Measurements from ENCODE around the gene FTO. TPM values are rescaled to one million over a fixed set of nuclear protein-coding genes. Genes with fewer than 3 reads are reported as not detected.

The FTO gene
- total and polyA plus RNA-seq, 2 of the 13 experiments (the other 11 are each of a cell fraction or from before 2014, with no cell fraction given): 41.6 to 55.8 TPM

GRCh38 chr16:54102888-54103866, 399.2 kb downstream of the FTO start (continued):
- no peak for TF ChIP-seq RNF219 (CRISPR knock-in tag; IDR thresholded peaks at IDR 0.05)
- TF ChIP-seq DZIP1 (CRISPR knock-in tag; IDR thresholded peaks at IDR 0.05): no peak
- no peak for TF ChIP-seq FOXM1 (CRISPR knock-in tag; IDR thresholded peaks at IDR 0.05)
- TF ChIP-seq SAFB2 (CRISPR knock-in tag; IDR thresholded peaks at IDR 0.05; ENCODE audit: borderline replicate concordance, low read depth): no peak
- TF ChIP-seq THAP8 (CRISPR knock-in tag; IDR thresholded peaks at IDR 0.05; ENCODE audit: borderline replicate concordance): no peak
- TF ChIP-seq ZSCAN25 (CRISPR knock-in tag; IDR thresholded peaks at IDR 0.05): no peak; the same call in 1 of the 2 replicates
- peak; percentile 98 for TF ChIP-seq PPARG (CRISPR knock-in tag; conservative IDR thresholded peaks at IDR 0.05)
- TF ChIP-seq TAF15 (IDR thresholded peaks at IDR 0.05; ENCODE audit: low read depth, low read length, poor library complexity, severe bottlenecking): no peak
- TF ChIP-seq TRIM24 (CRISPR knock-in tag; IDR thresholded peaks at IDR 0.05): no peak
- TF ChIP-seq SAP130 (CRISPR knock-in tag; IDR thresholded peaks at IDR 0.05; ENCODE audit: low read depth): peak; percentile 80
- TF ChIP-seq NKX3-1 (CRISPR knock-in tag; IDR thresholded peaks at IDR 0.05): 0 out of 2 replicates have a peak, but pooled peaks have one; percentile 15
- peak; percentile 97 for TF ChIP-seq PAXIP1 (CRISPR knock-in tag; conservative IDR thresholded peaks at IDR 0.05)
- TF ChIP-seq TARDBP (CRISPR knock-in tag; IDR thresholded peaks at IDR 0.05): peak; percentile 86
- no peak for TF ChIP-seq POLR2A (IDR thresholded peaks at IDR 0.05; ENCODE audit: insufficient read depth in 1 of 2, low read depth in 2 of 2, low read length in 2 of 2)
- peak; percentile 37; the same call in 1 of the 2 replicates for TF ChIP-seq ZNF136 (CRISPR knock-in tag; IDR thresholded peaks at IDR 0.05; ENCODE audit: low read depth)
- no peak for TF ChIP-seq RORA (CRISPR knock-in tag; IDR thresholded peaks at IDR 0.05)
- peak; percentile 76 for TF ChIP-seq MEF2D (CRISPR knock-in tag; IDR thresholded peaks at IDR 0.05)
- TF ChIP-seq MNT (IDR thresholded peaks at IDR 0.05): no peak
